Spleen (tissue), 7 donors: Measurements from ENCODE around the gene CES3.

Experiments
- POLR2AphosphoS5 ChIP-seq, 3 donors: sonication (generic); formaldehyde crosslinking; IDR thresholded peaks; one replicate each; pipeline ENCODE4 v1.5.1; 2017; ENCODE audit warnings: antibody characterized with exemption in 3 of 3
- TF ChIP-seq, protein P1 (sequence below), 11 experiments: fragments of 200-600 bp in 7 of 11; fragments of 450-650 bp in 4 of 11; sonication (generic) in 4 of 11; IDR thresholded peaks in 8 of 11; conservative IDR thresholded peaks in 3 of 11; 1 replicate in 7 of 11; 2 replicates in 4 of 11; pipeline versions ENCODE4 v1.4.0 to v1.8.0; 2016 to 2021; ENCODE audit warnings: antibody characterized with exemption in 11 of 11, inconsistent platforms in 4 of 11, mild to moderate bottlenecking in 1 of 11
- donor health status: DM: no; HTN: no; CAD: no; lungs with moderate emphysema.
- donor health status: DM: no; HTN: no; CAD: no.
- donor health status: DM: no; HTN: no; CAD: no.

DNA sequence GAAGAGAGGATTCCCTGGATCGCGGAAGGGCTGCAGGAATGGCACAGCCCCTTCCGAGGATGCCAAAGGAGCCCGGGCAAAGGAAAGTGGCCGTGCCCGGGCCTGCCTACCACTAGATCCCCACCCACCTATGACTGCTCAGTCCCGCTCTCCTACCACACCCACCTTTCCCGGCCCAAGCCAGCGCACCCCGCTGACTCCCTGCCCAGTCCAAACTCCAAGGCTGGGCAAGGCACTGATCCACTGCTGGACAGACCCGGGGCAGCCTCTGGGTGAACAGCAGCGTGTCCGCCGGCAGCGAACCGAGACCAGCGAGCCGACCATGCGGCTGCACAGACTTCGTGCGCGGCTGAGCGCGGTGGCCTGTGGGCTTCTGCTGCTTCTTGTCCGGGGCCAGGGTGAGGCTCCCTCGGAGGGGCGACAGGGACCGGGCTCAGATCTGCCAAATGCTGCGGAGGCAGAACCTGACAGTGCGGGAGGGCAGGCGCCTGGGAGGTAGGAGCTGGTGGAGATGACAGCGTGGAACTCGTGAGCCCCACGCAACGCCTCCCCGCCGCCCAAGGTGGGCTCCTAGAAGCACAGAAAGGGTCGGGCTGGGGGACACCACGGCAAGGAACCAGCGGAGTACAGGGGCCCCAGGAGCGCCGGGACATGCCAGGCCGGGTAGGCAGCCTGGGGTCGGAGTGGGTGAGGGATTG lies 25.6 kb upstream of the CES3 start, which contains the start of gene CES2:
- TF ChIP-seq POLR2AphosphoS5 (IDR thresholded peaks at IDR 0.05), result peak in 1 of 3 donors; percentile 38
- TF ChIP-seq, protein P1, sequence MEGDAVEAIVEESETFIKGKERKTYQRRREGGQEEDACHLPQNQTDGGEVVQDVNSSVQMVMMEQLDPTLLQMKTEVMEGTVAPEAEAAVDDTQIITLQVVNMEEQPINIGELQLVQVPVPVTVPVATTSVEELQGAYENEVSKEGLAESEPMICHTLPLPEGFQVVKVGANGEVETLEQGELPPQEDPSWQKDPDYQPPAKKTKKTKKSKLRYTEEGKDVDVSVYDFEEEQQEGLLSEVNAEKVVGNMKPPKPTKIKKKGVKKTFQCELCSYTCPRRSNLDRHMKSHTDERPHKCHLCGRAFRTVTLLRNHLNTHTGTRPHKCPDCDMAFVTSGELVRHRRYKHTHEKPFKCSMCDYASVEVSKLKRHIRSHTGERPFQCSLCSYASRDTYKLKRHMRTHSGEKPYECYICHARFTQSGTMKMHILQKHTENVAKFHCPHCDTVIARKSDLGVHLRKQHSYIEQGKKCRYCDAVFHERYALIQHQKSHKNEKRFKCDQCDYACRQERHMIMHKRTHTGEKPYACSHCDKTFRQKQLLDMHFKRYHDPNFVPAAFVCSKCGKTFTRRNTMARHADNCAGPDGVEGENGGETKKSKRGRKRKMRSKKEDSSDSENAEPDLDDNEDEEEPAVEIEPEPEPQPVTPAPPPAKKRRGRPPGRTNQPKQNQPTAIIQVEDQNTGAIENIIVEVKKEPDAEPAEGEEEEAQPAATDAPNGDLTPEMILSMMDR (IDR thresholded peaks at IDR 0.05 in 8 of 11, conservative IDR thresholded peaks at IDR 0.05 in 3 of 11), result no peak
